WTC11 (cell line): Measurements from ENCODE around the gene DCAF10. TPM values are rescaled to one million over a fixed set of nuclear protein-coding genes. Genes with fewer than 3 reads are reported as not detected.

Experiments used
- AR ChIP-seq: fragments of 250-450 bp; sonication (Bioruptor Pico); IDR thresholded peaks from 2 replicates; pipeline ENCODE4 v1.9.0; 2021; ENCODE audit warnings: mild to moderate bottlenecking
- ATF6 ChIP-seq: sonication (generic); formaldehyde crosslinking; IDR thresholded peaks from 2 replicates; pipeline ENCODE4 v1.8.1; 2023; ENCODE audit warnings: mild to moderate bottlenecking, missing genetic modification reagents
- CREB1 ChIP-seq: sonication (generic); formaldehyde crosslinking; IDR thresholded peaks from 2 replicates; pipeline ENCODE4 v1.8.0; 2023; ENCODE audit warnings: mild to moderate bottlenecking, missing genetic modification reagents
- E2F4 ChIP-seq: sonication (generic); formaldehyde crosslinking; IDR thresholded peaks from 2 replicates; pipeline ENCODE4 v1.8.1; 2022; ENCODE audit warnings: low read depth, mild to moderate bottlenecking, moderate library complexity, missing genetic modification reagents, borderline replicate concordance
- ETV6 ChIP-seq: sonication (generic); formaldehyde crosslinking; IDR thresholded peaks from 2 replicates; pipeline ENCODE4 v1.8.1; 2022; ENCODE audit warnings: mild to moderate bottlenecking, missing genetic modification reagents
- HMGA2 ChIP-seq: fragments of 250-450 bp; sonication (Bioruptor Pico); IDR thresholded peaks from 2 replicates; pipeline ENCODE4 v1.4.0; 2021; ENCODE audit warnings: mild to moderate bottlenecking, moderate library complexity
- JAZF1 ChIP-seq: fragments of 250-450 bp; sonication (Bioruptor Pico); IDR thresholded peaks from 2 replicates; pipeline ENCODE4 v1.9.0; 2021; ENCODE audit warnings: moderate library complexity, mild to moderate bottlenecking, inconsistent platforms
- JUN ChIP-seq: sonication (generic); formaldehyde crosslinking; IDR thresholded peaks from 2 replicates; pipeline ENCODE4 v1.8.0; 2023; ENCODE audit warnings: mild to moderate bottlenecking, missing genetic modification reagents
- KAT7 ChIP-seq: sonication (generic); formaldehyde crosslinking; IDR thresholded peaks from 2 replicates; pipeline ENCODE4 v1.8.1; 2023; ENCODE audit warnings: missing genetic modification reagents, mild to moderate bottlenecking, borderline replicate concordance
- MYBL2 ChIP-seq: sonication (generic); formaldehyde crosslinking; IDR thresholded peaks from 2 replicates; pipeline ENCODE4 v1.8.1; 2023; ENCODE audit warnings: mild to moderate bottlenecking, moderate library complexity, missing genetic modification reagents
- NR3C1 ChIP-seq: sonication (generic); formaldehyde crosslinking; conservative IDR thresholded peaks from 2 replicates; pipeline ENCODE4 v1.8.1; 2023; ENCODE audit warnings: low read depth, mild to moderate bottlenecking, missing genetic modification reagents
- PRDM15 ChIP-seq: sonication (generic); formaldehyde crosslinking; IDR thresholded peaks from 2 replicates; pipeline ENCODE4 v1.8.0; 2022; ENCODE audit warnings: missing genetic modification reagents
- USF1 ChIP-seq: sonication (generic); formaldehyde crosslinking; IDR thresholded peaks from 2 replicates; pipeline ENCODE4 v1.8.0; 2022; ENCODE audit warnings: mild to moderate bottlenecking, missing genetic modification reagents
- ZBTB21 ChIP-seq: sonication (generic); formaldehyde crosslinking; IDR thresholded peaks from 2 replicates; pipeline ENCODE4 v1.8.1; 2023; ENCODE audit warnings: mild to moderate bottlenecking, missing genetic modification reagents, borderline replicate concordance
- ZNF121 ChIP-seq: sonication (generic); formaldehyde crosslinking; IDR thresholded peaks from 2 replicates; pipeline ENCODE4 v1.8.0; 2023; ENCODE audit warnings: missing genetic modification reagents
- ZNF138 ChIP-seq: sonication (generic); formaldehyde crosslinking; conservative IDR thresholded peaks from 2 replicates; pipeline ENCODE4 v1.8.1; 2022; ENCODE audit warnings: mild to moderate bottlenecking, moderate library complexity, missing genetic modification reagents
- ZNF281 ChIP-seq: sonication (generic); formaldehyde crosslinking; IDR thresholded peaks from 2 replicates; pipeline ENCODE4 v1.8.0; 2023; ENCODE audit warnings: mild to moderate bottlenecking, missing genetic modification reagents
- ZNF425 ChIP-seq: fragments of 250-450 bp; sonication (Bioruptor Pico); conservative IDR thresholded peaks from 2 replicates; pipeline ENCODE4 v1.9.0; 2021; ENCODE audit warnings: mild to moderate bottlenecking
- ZNF512 ChIP-seq: sonication (generic); formaldehyde crosslinking; IDR thresholded peaks from 2 replicates; pipeline ENCODE4 v1.8.1; 2022; ENCODE audit warnings: missing genetic modification reagents, borderline replicate concordance
- total RNA-seq: library from RNA; stranded (reverse); gene quantifications from 3 replicates; pipeline ENCODE4 v1.2.3, GENCODE V29; 2021

The DCAF10 gene
- total RNA-seq, 1 experiment from 2014 or later: 11.7 TPM

GRCh38 chr9:37784616-37785483 is 15.7 kb upstream of the DCAF10 start, which contains the start of gene EXOSC3 (continued):
- TF ChIP-seq ZNF281 (CRISPR knock-in tag) (no peak), PRDM15 (CRISPR knock-in tag) (no peak), ZBTB21 (CRISPR knock-in tag) (no peak), ETV6 (CRISPR knock-in tag) (peak; percentile 98), JAZF1 (CRISPR knock-in tag) (no peak), E2F4 (CRISPR knock-in tag) (peak; percentile 80; the same call in 1 of the 2 replicates), HMGA2 (CRISPR knock-in tag) (no peak), ZNF512 (CRISPR knock-in tag) (no peak), ZNF138 (CRISPR knock-in tag) (no peak), NR3C1 (CRISPR knock-in tag) (no peak), ZNF121 (CRISPR knock-in tag) (no peak), ATF6 (CRISPR knock-in tag) (0 out of 2 replicates have a peak, but pooled peaks have one; percentile 40), KAT7 (CRISPR knock-in tag) (0 out of 2 replicates have a peak, but pooled peaks have one; percentile 66), JUN (CRISPR knock-in tag) (peak; percentile 66; the same call in 1 of the 2 replicates), ZNF425 (CRISPR knock-in tag) (no peak), USF1 (peak; percentile 75), MYBL2 (peak; percentile 94), AR (no peak), CREB1 (CRISPR knock-in tag) (no peak)
